Activated gamma-delta T cell (primary cell): ENCODE measurements around the gene SAAL1.
"Not testable (repeated sequence)": the region's sequence is repeated elsewhere in the genome, so short reads cannot be mapped to it uniquely, and the experiment has no call there.

Source experiments
- DNase-seq: peaks from one replicate; lab custom pipeline; 2025; lab: John Stamatoyannopoulos, UW
- total RNA-seq, 2 donors: gene quantifications; one replicate each; lab custom pipeline; 2026; lab: John Stamatoyannopoulos, UW

Gene SAAL1, protein sequence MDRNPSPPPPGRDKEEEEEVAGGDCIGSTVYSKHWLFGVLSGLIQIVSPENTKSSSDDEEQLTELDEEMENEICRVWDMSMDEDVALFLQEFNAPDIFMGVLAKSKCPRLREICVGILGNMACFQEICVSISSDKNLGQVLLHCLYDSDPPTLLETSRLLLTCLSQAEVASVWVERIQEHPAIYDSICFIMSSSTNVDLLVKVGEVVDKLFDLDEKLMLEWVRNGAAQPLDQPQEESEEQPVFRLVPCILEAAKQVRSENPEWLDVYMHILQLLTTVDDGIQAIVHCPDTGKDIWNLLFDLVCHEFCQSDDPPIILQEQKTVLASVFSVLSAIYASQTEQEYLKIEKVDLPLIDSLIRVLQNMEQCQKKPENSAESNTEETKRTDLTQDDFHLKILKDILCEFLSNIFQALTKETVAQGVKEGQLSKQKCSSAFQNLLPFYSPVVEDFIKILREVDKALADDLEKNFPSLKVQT
- 20.8 to 21.3 reads per million in 2 donors for total RNA-seq

DNA sequence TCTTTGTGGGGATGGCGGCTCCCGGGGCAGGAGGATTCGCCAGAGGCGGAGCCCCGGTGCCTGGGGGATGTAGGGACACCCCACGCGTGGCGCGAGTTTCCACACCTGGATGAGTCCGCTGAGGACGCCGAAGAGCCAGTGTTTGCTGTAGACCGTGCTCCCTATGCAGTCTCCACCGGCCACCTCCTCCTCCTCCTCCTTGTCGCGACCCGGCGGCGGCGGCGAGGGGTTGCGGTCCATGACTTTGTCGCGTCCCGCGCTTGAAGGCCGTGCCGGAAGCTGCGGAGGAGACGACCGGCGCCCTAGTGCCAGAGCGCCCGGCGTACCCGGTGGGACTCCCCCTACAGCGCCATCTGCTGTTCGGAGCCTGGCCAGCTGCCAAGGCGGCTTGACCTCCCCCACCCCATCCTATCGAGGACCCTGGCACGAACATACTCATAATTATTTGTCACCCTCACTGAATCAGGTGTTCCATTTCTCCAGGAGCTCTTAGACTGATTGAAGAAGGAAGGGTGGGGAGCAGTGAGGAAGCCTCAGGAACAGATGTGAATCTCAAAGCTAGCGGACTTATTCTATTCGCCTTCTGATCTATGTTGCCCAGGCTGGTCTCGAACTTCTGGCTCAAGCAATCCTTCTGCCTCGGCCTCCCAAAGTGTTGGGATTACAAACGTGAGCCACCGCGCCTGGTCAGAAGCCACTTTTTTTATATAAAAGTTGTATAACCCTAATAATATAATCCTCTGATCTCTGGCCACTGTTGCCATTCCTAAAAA, at the start of gene SAAL1:
Gene SAAL1, minus strand, starts transcription at position 281 of the 773 bp plus-strand sequence. Its CDS starts 41 bp downstream, at position 240.
- peak; percentile 74 for DNase-seq

DNA sequence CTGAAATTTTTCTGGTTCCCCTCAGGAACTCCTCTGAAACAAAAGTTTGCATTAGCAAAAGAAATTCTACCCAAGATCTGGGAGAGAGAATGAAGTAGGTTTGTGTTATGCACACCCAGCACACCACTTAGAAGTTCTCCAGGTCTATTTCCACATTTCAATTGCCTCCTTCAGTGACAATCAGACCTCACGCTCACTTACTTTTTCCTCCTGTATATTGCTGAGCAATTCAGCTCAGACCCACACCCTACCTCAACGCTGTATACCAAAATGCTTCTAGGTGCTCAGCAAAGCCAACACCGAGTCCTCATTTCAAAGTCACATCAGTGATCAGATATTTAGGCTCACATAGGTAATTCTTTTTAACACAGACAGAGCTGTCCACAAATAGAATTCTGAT, 45.7 kb upstream of the SAAL1 start:
- no peak for DNase-seq

DNA sequence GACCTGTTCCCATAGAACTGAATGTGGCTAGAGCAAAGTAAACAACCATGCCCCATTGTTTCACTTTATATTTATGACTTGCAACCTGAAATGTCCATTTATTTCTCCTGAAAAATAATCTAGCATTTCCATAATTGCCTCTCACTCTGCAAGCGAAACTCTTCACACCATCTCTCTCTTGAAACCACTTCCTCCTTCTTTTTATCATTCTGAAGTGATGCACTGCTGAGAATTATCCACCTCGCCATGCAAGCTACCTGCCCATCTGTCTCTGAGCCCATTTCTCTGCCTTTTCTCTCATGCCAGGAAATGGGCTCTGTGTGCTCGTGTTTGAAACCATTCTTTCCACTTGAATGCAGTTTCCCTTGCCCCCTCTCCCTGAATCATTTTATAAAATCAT, 40.0 kb upstream of the SAAL1 start:
- no peak for DNase-seq

DNA sequence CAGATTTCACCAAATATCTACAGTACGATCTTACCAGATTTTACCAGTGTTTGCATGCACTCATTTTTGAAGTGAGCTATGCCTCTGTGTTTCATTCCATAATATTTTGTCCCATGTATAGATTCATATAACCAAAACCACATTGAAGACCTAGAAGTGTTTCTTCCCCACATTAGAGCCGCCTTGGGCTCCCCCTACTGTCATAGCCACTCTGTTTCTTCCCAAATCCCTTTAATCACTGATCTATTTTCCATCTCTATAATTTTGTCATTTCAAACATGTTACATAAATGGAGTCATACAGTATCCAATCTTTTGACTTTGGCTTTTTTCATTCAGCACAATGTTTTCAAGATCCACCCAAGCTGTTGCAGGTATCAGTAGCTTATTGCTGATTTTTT, 39.1 kb upstream of the SAAL1 start:
- DNase-seq = no peak

DNA sequence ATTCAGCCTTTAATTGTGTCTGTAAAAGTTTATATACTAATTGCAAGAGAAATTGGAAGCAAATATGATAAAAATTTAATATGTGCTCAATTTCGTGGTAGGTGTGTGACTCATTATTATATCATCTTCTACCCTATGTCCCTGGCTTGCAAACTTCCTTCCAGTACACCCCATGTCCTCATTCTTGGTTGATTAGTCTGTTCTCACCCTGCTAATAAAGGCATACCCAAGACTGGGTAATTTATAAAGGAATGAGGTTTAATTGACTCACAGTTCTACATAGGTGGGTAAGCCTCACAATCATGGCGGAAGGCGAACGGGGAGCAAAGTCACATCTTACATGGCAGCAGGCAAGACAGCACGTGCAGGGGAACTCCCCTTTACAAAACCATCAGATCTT, 38.4 kb upstream of the SAAL1 start:
- DNase-seq = no peak

DNA sequence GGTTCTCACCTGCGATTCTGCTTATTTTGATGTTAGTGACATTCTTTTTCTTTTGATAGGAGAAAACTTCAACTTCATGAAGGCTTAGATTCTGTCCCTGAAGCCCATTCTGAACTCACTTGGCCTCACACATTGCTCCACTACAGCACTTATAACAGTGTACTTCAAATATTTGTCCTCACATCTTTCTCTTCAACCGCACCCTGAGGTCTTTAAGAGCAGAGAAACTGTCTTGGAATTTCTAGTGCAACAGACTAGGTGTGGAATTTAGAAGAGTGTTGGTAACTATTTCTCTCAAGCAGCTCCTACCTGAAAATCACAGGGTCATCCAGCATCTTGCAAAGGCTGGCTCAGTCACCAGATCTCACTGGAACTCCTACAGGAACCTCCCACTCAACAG, 34.3 kb upstream of the SAAL1 start:
- DNase-seq = no peak

DNA sequence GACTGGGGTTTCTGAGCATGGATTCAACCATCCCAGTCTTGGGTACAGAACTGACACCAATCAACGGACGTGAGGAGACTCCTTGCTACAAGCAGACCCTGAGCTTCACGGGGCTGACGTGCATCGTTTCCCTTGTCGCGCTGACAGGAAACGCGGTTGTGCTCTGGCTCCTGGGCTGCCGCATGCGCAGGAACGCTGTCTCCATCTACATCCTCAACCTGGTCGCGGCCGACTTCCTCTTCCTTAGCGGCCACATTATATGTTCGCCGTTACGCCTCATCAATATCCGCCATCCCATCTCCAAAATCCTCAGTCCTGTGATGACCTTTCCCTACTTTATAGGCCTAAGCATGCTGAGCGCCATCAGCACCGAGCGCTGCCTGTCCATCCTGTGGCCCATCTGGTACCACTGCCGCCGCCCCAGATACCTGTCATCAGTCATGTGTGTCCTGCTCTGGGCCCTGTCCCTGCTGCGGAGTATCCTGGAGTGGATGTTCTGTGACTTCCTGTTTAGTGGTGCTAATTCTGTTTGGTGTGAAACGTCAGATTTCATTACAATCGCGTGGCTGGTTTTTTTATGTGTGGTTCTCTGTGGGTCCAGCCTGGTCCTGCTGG, 31.4 kb upstream of the SAAL1 start:
- no peak for DNase-seq

DNA sequence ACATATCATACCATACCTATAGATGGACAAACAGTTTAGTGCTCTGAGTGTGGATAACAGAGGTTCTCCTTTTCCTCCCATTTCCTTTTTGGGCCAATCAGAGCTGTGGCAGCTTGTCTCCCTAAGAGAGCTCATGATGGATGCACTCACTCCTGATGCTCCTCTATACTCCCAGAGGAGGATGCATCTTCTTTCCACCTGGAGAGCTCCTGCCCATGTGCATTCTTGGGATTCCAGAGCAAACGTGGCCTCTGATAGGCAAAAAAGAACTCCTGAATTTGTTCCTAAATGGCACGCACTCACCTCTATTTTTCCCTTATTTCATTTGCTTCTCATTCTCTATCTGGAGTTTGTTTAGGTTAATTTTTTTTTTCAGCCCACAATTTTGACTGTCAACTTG, 29.4 kb upstream of the SAAL1 start:
- no peak for DNase-seq

DNA sequence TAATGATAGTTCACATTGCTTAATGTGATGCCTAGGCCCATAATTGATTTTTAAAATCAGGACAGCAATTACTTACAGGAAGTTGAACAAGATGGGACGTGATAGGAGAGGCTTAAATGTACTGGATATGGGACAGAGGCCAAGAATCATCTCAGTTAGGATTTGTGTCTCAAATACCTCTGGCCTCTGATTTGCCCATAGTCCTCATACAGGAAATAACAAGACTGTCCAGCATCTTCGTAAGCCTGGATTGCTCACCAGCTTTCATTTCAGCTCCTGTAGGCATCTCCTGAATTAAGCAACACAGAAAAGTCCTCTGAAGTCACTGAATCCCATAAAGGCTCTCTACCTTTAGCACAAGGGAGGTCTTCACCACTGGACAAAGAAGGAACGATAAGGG, 26.5 kb upstream of the SAAL1 start, which contains the start of gene MRGPRX3:
Gene MRGPRX3, plus strand, starts transcription at position 231 of the 400 bp plus-strand sequence. CDS start 4,632 bp downstream, outside the sequence.
- DNase-seq = no peak

DNA sequence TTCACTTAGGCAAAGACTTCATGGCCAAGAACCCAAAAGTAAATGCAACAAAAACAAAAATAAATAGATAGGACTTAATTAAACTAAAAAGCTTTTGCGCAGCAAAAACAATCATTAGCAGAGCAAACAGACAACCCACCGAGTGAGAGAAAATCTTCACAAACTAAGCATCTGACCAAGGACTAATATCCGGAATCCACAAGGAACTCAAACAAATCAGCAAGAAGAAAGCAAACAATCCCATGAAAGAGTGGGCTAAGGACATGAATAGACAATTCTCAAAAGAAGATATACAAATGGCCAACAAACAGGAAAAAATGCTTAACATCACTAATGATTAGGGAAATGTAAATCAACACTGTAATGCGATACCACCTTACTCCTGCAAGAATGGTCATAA, 25.2 kb upstream of the SAAL1 start:
- not testable (repeated sequence) for DNase-seq

DNA sequence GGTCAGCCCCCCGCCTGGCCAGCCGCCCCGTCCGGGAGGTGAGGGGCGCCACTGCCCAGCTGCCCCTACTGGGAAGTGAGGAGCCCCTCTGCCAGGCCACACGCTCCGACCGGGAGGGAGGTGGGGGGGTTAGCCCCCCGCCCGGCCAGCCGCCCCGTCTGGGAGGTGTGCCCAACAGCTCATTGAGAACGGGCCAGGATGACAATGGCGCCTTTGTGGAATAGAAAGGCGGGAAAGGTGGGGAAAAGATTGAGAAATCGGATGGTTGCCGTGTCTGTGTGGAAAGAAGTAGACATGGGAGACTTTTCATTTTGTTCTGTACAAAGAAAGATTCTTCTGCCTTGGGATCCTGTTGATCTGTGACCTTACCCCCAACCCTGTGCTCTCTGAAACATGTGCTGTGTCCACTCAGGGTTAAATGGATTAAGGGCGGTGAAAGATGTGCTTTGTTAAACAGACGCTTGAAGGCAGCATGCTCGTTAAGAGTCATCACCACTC, 15.5 kb upstream of the SAAL1 start:
- DNase-seq = not testable (repeated sequence)

DNA sequence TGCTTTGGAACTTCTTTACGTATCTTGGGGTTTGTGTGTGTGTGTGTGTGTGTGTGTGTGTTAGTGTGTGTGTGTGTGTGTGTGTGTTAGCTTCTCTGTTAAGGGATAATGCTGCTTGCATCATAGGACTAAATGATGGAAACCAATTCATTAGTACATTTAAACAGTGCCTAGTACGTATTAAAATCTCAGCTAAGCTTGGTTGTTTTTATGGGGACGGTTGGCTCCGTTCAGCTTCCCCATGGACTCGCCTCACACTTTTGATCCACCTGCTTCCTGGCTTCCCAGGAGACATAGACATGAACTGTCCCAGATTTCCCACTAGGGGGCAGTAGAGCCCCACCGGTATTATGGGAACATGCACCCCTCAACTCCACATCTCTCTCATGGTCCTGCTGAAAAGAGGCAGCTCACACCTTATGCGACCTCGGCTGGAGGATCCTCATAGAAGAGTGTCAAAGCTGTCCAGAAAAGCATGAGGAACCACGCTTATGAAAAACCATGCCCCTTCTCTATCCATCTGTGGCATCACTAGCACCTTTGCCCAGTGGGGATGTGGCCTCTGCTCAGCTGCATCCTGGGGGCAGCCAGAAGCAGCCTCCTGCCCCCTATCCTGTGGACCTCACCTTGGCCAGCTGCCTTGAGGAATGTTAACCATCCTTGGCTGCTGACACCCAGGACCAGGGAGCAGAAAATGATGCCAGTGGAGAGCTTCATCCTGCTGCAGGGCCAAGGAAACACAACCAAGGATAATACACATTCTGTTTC, 9.7 kb upstream of the SAAL1 start:
- DNase-seq = no peak

DNA sequence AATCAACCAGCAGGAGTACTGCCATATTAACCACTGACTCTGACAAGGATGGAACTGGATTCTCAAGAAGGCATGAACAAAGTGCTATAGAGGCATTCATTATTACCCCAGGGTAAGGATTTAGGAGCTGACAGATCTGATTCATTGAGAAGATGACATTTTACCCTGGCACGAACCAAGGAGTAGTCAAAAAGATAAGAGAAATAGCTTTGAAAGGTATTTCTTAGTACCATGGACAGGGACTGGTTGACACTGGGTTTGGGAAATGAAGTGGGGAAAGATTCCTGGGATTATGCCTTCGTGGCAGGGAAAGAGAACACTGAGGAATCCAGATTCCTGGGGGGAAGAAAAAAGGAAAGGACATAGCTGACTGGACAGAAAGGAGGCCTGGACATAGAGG, 5.1 kb upstream of the SAAL1 start:
- no peak for DNase-seq

DNA sequence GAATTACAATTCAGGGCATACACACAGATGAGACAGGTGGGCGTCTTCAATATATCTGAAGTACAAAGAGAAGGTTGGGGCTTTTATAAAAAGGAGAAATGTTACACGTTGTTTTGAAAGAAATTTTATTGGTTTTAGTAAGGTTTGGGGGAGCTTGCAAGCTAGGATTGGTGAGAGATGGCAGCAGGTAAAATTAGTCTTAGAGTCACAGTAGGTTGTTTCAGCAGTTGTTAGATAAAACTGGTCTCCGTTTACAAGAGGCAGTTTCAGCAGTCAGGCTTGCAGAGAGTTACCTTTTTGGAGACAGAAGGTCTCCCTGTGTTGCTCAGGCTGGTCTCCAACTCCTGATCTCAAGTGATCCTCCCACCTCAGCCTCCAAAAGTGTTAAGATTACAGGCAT, 2.4 kb upstream of the SAAL1 start:
- no peak for DNase-seq

DNA sequence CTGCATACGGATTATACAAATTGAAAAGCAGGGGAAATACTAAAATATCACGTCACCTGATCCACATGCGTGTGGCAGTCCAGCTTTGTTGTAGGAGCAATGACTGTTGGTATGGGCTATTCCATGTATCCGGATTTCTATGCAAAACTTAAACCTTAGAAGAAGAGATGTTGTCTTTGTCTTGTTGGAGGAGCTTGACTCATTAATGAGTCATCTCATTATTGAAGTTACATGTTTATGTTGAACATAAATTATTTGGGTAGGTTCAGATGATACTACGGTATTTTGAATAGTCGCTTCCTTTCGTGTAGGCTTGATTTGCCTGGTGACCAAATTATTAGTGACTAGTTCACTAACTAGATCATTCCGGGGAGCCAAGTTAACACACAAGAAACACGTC, 806 bp upstream of the SAAL1 start:
- DNase-seq = no peak

DNA sequence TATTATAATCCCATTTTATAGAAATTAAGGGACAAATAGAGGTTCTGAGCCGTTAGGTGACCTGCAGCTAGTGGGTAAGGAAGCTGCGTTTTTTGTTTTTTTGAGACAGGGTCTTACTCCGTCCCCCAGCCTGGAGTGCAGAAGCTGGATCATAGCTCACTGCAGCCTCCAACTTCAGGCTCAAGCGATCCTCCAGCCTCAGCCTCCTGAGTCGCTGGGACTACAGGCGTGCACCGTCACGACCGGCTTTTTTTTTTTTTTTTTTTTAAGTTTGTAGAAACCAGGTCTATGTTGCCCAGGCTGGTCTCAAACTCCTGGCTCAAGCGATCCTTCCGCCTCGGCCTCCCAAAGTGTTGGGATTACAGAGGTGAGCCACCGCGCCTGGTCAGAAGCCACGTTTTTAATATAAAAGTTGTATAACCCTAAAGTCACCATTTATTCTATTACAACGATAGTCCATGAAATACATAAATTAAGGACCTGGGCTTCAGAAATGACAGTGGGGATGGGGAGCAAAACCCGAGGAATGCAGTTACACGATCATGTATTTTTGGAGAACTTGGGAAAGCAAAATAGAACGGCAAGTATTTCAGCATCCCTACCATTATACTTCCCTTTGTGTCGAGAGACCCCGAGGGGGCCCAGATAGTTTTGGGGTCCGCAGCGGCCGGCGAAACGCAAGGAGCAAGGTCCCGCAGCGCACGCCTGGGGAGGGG, 638 bp downstream of the SAAL1 start:
- no peak for DNase-seq

DNA sequence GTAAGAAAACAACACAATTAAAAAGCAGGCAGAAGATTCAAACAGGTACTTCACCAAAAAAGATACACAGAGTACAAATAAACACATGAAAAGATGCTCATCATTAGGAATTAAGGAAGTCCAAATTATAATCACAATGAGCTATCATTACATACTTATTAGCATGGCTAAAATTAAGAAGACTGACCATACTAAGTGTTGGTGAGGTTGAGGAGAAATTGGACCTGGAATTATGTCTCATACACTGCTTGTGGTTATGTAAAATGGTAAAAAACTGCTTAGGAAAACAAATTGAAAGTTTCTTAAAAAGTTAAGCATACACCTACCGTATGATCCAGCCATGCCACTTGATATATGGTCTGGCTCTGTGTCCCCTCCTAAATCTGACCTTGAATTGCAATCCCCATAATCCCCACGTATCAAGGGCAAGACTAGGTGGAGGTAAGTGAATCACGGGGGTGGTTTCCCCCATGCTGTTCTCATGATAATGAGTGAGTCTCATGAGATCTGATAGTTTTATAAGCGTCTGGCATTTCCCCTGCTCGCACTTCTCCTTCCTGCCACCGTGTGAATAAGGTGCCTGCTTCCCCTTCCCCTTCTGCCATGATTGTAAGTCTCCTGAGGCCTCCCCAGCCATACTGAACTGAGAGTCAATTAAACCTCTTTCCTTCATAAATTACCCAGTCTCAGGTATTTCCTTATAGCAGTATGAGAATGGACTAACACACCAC, 4.8 kb downstream of the SAAL1 start:
- no peak for DNase-seq

DNA sequence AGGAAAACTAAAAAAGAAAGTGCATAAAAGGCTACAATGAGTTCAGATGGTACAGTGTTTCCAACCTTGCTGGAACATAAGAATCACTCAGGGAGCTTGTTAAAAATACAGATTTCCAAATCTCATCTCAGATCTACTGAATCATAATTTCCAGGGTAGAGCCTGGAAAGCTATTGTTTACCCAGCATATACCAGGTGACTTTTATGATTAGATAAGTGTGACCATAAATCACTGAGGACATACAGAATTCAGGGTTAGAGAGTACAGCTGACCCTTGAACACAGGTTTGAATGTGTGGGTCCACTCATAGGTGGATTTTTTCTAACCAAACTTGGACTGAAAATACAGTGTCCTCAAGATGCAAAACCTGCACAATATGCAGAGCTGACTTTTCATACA, 11.9 kb downstream of the SAAL1 start:
- DNase-seq = no peak

DNA sequence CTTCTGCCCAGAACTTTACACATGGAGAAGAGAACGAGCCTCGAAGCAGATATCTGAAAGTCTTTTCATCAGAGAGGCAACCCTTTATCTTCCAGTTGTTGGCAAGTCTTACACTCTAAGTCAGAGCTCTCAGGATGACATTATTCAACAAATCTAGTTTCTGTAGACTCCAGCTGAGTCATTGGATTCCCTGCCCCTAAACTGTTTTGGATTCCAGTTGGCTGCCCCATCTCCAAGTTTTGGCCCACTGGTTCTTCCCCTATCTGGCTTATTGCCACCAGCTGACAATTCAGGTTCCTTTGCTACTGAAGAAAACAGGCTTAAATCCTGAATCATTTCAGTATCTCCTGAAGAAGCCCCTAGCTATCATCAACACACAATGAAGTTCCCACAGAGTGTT, 14.2 kb downstream of the SAAL1 start:
- DNase-seq = no peak

DNA sequence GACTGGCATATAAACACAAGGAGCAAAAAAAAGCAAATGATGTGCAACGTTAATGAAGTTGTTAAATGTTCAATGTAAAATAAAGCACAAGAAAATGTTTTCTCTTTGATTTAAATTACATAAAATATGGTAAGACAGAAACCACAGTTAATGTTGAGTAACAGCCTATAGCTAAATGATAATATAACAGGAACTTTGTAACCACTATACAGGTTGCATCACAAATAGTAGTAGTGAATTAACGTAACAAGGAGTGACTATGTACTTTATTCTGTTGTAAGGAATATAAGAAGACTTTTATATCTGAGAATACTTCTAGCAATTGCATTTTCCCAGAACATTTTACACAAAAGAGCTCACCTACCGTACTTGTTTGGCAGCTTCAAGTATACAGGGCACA, 16.9 kb downstream of the SAAL1 start:
- DNase-seq = no peak
